Cardiac fibroblast (primary cell): ENCODE measurements around the gene NEUROD2.
A peak's percentile ranks its signal among the peaks of the same experiment; 100 is the strongest.

ENCODE experiments used
- DNase-seq, 2 donors: peaks; one replicate each; pipeline versions ENCODE4 v3.0.0 to v3.0.0-alpha.2; 2010; ENCODE audit warnings: low read depth in 2 of 2
- H3K4me3 ChIP-seq, 2 donors: replicated peaks in 1 of 2; 1 replicate in 1 of 2; 2 replicates in 1 of 2; pipeline ENCODE4 v1.5.1; 2011; ENCODE audit warnings: low read depth in 2 of 2, low read length in 2 of 2, mild to moderate bottlenecking in 2 of 2, moderate library complexity in 1 of 2
- TF ChIP-seq, protein P1 (sequence below): IDR thresholded peaks from one replicate; pipeline ENCODE4 v1.5.1; 2011; ENCODE audit warnings: low read depth, mild to moderate bottlenecking, low read length, inconsistent platforms

Gene NEUROD2

DNA sequence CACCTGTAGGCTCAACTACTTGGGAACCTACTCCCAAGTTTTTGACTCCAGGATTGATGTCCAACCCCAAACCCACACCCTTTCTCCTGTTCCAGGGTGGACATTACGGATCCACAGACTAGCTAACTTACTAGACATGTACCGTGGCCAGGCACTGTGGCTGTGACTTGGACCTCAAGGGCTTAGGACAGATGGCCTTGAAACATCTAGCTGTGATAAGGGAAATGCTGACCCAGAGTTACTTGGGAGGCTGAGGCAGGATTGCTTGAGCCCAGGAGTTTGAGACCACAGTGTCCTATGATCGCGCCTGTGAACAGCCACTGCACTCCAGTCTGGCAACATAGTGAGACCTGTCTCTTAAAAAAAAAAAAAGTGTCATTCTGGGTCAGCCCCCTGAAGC lies 33.4 kb upstream of the NEUROD2 start:
- no peak for DNase-seq
- H3K4me3 ChIP-seq = no peak overlapping the region
- TF ChIP-seq, protein P1, sequence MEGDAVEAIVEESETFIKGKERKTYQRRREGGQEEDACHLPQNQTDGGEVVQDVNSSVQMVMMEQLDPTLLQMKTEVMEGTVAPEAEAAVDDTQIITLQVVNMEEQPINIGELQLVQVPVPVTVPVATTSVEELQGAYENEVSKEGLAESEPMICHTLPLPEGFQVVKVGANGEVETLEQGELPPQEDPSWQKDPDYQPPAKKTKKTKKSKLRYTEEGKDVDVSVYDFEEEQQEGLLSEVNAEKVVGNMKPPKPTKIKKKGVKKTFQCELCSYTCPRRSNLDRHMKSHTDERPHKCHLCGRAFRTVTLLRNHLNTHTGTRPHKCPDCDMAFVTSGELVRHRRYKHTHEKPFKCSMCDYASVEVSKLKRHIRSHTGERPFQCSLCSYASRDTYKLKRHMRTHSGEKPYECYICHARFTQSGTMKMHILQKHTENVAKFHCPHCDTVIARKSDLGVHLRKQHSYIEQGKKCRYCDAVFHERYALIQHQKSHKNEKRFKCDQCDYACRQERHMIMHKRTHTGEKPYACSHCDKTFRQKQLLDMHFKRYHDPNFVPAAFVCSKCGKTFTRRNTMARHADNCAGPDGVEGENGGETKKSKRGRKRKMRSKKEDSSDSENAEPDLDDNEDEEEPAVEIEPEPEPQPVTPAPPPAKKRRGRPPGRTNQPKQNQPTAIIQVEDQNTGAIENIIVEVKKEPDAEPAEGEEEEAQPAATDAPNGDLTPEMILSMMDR = no peak

DNA sequence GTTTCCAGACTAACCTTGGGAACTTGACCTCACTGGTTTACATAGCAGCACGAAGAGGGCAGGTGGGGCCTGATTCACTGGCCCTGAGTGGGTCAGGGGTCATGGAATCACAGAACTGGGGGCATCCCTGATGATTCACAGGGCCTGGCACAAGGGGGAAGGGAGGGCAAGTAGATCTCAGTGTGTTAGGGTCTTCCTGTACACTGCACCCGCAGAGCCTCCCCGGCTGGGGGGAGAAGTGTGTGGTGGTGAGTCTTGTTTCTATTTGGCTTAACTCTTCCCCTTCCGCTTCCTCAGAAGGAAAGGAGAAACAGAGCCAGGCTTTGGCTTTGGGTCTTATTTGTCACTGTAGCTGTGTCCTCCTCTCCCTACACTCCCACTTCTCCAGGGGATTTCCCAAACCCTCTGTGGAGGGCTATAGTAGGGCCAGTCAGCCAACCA lies 32.9 kb upstream of the NEUROD2 start:
- TF ChIP-seq, protein P1 = no peak
- no peak overlapping the region for H3K4me3 ChIP-seq
- DNase-seq = no peak

DNA sequence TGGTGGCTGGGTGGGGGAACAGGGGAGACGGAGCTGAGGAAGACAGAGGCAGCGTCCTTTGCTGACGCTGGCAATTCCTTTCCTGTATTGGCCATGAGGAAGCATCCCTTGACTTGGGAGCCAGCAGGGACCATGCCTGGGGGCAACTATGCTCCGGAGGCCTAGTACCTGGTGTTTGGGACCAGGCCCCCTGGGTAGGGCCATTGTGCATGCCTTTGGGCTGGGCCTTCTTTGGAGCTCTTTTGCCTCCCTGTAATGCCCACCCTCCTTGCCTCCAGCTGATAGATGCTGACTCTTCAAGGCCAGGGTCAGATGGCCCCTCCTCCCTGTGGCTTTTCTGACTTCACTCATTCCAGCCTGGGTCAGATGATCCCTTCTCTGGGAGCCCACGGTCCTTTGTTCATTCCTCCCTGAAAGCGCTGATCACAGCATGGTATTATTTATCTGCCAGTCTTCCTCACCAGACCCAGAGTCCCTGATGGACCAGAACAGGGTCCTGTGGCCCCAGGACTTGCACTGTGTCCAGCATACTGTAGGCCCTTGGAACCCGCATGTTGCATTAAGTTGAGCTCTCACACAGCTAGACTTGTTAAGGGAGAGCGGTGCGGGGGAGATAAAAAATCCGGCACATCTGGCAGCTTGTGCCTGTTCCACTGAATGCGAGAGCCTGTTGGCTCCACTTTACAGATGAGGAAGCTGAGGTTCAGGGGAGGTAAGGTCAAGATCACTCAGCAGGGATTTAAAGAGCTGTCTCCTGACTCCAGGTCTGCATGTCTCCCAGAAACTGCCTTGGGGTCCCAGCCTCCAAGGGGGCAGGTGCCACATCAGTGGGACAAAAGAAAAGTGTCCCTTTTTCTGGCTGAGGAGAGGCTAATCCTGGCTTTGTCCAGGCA lies 32.1 kb upstream of the NEUROD2 start:
- TF ChIP-seq, protein P1 = no peak
- H3K4me3 ChIP-seq = no peak overlapping the region
- no peak for DNase-seq

DNA sequence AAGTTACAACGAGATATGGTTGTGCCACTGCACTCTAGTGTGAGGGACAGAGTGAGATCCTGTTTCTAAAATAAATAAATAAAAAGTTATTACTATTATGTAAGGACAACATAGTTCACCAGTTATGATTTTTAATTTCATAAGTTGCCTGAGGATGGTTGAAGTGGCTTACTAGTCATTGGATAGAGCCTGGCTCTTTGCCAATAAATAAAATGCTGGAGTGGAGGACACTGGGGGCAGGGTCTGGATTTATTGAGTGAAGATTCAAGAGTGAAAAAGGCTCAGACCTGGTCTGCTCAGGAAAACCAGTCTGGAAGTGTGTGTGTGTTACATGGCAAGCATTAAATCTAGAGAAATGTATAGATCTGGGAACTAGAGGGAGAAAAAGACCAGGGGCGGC lies 31.3 kb upstream of the NEUROD2 start:
- TF ChIP-seq, protein P1 = no peak
- no peak for DNase-seq
- H3K4me3 ChIP-seq = no peak overlapping the region

DNA sequence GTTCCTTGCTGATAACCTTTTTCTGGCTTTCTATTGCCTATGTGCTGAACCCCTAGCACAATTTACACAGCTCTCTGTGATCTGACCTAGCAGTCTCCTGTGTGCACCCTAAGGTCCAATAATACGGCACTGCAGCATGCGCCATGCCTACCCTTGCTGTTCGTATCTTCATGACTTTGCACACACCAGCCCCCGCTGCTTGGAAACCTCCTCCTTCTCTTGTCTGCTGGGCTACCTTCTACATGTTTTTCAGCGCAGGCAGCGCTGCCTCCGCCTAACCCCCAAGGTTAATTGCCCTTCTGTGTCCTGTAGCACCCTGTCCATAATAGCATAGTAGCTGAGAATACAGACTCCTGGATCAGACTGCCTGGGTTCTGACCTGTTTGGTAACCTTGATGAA lies 30.6 kb upstream of the NEUROD2 start:
- TF ChIP-seq, protein P1 = no peak
- no peak for DNase-seq
- H3K4me3 ChIP-seq = peak overlapping the region in 1 of 2 donors; percentile 96

DNA sequence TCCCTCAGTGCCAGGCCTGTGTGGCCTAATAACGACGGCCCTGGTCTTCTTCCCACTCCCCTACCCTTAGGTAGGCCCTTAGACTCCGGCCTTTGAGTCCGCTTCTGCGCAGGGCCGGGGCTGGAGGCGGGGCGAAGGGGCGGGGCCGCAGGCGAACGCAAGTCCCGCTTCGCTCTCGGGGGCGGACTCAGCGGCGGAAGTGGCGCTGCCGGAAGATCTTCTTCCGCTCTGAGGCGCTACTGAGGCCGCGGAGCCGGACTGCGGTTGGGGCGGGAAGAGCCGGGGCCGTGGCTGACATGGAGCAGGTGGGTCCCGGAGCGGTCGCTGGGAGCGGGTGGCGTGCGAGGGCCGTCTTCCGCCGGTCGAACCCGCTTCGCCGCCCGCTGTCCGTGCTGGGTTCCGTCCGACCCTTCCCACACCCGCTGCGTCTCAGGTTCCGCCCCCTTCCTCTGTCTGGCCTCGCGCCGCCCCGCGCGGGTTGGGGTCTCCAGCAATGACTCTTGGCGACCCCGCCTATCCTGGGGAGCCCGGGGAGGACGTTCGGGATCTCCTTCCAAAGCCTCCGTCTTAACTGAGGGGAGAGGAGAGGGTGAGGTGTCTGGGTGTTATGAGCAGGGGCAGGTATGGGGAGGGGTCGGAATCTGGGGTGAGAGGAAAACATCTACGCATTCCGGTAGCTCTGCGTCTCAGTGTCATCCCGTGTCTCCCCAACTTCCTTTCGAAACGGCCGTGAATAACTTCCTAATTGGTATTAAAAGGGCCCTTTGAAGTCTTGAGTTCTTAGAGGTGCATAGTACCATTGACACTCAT lies 29.4 kb upstream of the NEUROD2 start, which contains the start of gene STARD3:
Gene STARD3, plus strand, starts transcription at position 218 of the 810 bp plus-strand sequence. CDS start 16,388 bp downstream, outside the sequence.
- TF ChIP-seq, protein P1 = peak; percentile 16
- H3K4me3 ChIP-seq = peak within 1 kb of the TSS; percentile 96 to 99
- peak; percentile 85 to 92 for DNase-seq
